Left lung (tissue), 10 donors: Measurements from ENCODE around the gene KAT2B. TPM values are rescaled to one million over a fixed set of nuclear protein-coding genes. Genes with fewer than 3 reads are reported as not detected.

ENCODE experiments used
- ATAC-seq: fragments of 200-7000 bp; cut with Tn5 transposase; one replicate; pipeline ENCODE4 v1.9.1; 2020; ENCODE audit warnings: moderate library complexity
- DNase-seq, 4 donors: peaks; one replicate each; pipeline ENCODE4 v3.0.0-alpha.2; 2013 to 2020
- H3K27ac ChIP-seq, 2 donors: fragments of 200-600 bp; sonication (generic) in 1 of 2; one replicate each; pipeline versions ENCODE4 v1.5.0 to v1.8.0; 2020 to 2021
- H3K27me3 ChIP-seq, 2 donors: fragments of 200-600 bp; sonication (generic) in 1 of 2; one replicate each; pipeline versions ENCODE4 v1.5.0 to v1.8.0; 2020 to 2021
- H3K36me3 ChIP-seq, 2 donors: fragments of 200-600 bp; sonication (generic) in 1 of 2; one replicate each; pipeline versions ENCODE4 v1.5.0 to v1.8.0; 2020 to 2021
- H3K4me1 ChIP-seq, 2 donors: fragments of 200-600 bp; one replicate each; pipeline ENCODE4 v1.8.0; 2021
- H3K4me3 ChIP-seq, 2 donors: fragments of 200-600 bp; sonication (generic) in 1 of 2; one replicate each; pipeline versions ENCODE4 v1.5.0 to v1.8.0; 2020 to 2021; ENCODE audit warnings: mild to moderate bottlenecking in 1 of 2
- H3K9me3 ChIP-seq, 2 donors: fragments of 200-600 bp; sonication (generic) in 1 of 2; one replicate each; pipeline versions ENCODE4 v1.5.0 to v1.8.0; 2020 to 2021
- intact Hi-C, 2 donors: fragments of 100-400 bp; cut with DNase I; formaldehyde crosslinking; loops; one replicate each; pipeline versions ENCODE4 v1.11.2 to v1.14.2; 2022
- polyA plus RNA-seq, 6 donors: library from polyadenylated mRNA; unstranded; fragments of 120-200 nt; gene quantifications; one replicate each; pipeline ENCODE4 v1.2.1, GENCODE V29; 2013; ENCODE audit not compliant: insufficient read length in 6 of 6
- total RNA-seq, 2 donors: library from RNA; stranded (reverse); fragmentation: NEBNext Ultra II Directional; extraction: Animal tissue kit (Norgen Biotek cat#: 25700); gene quantifications; one replicate each; pipeline ENCODE4 v1.2.1, GENCODE V29; 2021
- TF ChIP-seq, protein P1 (sequence below), 2 donors: fragments of 200-600 bp; sonication (generic) in 1 of 2; IDR thresholded peaks; one replicate each; pipeline versions ENCODE4 v1.5.0 to v1.8.0; 2021; ENCODE audit warnings: antibody characterized with exemption in 2 of 2
- donor health status: DM: no; HTN: yes; CAD: no.
- donor health status: DM: no; HTN: no; CAD: no.

Gene KAT2B
- total and polyA plus RNA-seq, 8 donors = 26.1 to 48.0 (median 39.9) TPM

DNA sequence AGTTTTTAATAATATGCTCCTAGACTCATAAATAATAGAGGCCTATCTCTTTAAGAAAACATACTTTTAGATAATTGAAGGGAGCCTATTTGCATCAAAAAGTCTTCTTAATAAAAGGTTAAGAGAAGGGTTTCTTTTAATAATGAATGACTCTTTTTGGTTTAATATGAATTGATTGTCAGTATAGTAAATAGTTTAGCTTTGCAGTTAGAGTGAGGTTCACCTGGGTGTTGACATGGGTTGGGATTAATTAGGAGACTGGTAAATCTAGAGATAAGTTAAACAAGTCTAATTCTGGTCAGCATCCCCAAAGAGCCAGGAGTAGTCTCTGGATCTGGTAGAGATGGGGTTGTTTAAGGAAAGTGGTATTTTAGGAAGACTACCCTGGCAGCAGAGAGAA is 43.0 kb downstream of the KAT2B start:
- DNase-seq (no peak), ATAC-seq (no peak)
- H3K27me3 ChIP-seq = no peaks in the 10 kb centered on the region
- TF ChIP-seq, protein P1, sequence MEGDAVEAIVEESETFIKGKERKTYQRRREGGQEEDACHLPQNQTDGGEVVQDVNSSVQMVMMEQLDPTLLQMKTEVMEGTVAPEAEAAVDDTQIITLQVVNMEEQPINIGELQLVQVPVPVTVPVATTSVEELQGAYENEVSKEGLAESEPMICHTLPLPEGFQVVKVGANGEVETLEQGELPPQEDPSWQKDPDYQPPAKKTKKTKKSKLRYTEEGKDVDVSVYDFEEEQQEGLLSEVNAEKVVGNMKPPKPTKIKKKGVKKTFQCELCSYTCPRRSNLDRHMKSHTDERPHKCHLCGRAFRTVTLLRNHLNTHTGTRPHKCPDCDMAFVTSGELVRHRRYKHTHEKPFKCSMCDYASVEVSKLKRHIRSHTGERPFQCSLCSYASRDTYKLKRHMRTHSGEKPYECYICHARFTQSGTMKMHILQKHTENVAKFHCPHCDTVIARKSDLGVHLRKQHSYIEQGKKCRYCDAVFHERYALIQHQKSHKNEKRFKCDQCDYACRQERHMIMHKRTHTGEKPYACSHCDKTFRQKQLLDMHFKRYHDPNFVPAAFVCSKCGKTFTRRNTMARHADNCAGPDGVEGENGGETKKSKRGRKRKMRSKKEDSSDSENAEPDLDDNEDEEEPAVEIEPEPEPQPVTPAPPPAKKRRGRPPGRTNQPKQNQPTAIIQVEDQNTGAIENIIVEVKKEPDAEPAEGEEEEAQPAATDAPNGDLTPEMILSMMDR (IDR thresholded peaks at IDR 0.05) = no peak
- intact Hi-C loops = no loop called here
- peaks cover 0 to 8% of the 10 kb centered on the region in 2 donors for H3K4me1 ChIP-seq
- no peaks in the 10 kb centered on the region for H3K9me3 ChIP-seq
- no peaks in the 10 kb centered on the region for H3K36me3 ChIP-seq
- H3K27ac ChIP-seq = no peak overlapping the region
- H3K4me3 ChIP-seq = no peak overlapping the region

DNA sequence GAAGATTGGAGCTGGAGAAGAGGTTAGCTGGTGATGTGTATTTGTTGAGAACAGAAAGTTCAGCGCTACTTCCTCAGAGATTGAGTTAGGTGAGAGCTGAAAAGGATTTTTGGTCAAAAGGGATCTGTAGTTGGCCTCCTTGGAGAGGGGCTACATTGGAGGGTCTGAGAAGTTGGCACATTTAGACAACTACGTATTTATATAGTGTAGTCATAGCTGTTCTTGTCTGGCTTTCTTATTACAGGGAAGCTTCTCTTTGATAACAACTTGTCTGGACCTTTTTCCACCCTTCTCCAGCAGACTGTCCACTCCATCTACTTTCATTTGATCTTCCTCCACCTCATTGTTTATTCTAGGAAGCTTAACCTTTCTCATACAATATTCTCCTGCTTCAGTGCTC is 43.7 kb downstream of the KAT2B start:
- Histone ChIP-seq H3K36me3 (no peaks in the 10 kb centered on the region), H3K9me3 (no peaks in the 10 kb centered on the region), H3K27ac (no peak overlapping the region), H3K4me1 (peaks cover 0 to 8% of the 10 kb centered on the region in 2 donors), H3K4me3 (no peak overlapping the region), H3K27me3 (no peaks in the 10 kb centered on the region)
- intact Hi-C loops = no loop called here
- TF ChIP-seq, protein P1 (IDR thresholded peaks at IDR 0.05) = no peak
- no peak for DNase-seq
- no peak for ATAC-seq

- no peak overlapping the region for H3K27ac ChIP-seq
- H3K4me1 ChIP-seq = peaks cover 0 to 8% of the 10 kb centered on the region in 2 donors
- DNase-seq (no peak), ATAC-seq (no peak)
- peaks cover 0 to 16% of the 10 kb centered on the region in 2 donors for H3K9me3 ChIP-seq
- H3K36me3 ChIP-seq = peaks cover 0 to 18% of the 10 kb centered on the region in 2 donors
- H3K4me3 ChIP-seq = no peak overlapping the region
- no peaks in the 10 kb centered on the region for H3K27me3 ChIP-seq
- TF ChIP-seq, protein P1 (IDR thresholded peaks at IDR 0.05) = no peak
- intact Hi-C loops = no loop called here
These were observed 51.2 kb downstream of the KAT2B start for GRCh38 chr3:20091331-20092047.

DNA sequence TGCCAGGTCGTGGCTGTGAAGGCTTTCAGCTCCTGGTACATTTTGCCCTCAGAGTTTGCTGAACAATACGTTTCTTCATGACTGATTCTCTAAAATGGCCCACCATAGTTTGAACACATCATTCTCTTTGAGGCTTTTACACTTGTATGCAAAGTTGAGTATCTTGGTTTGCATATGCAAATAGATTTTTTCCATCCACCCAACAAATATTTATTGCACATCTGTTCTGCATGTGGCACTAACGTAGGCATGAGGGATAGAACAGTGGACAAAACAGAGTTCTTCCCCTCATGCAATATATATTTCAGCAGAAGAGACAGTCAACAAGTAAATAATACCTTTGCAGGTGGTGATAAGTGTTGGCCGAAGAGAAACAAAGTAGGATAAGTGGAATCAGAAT is 55.2 kb downstream of the KAT2B start:
- peaks cover 0 to 1% of the 10 kb centered on the region in 2 donors for H3K9me3 ChIP-seq
- H3K4me3 ChIP-seq = no peak overlapping the region
- no peak for DNase-seq
- TF ChIP-seq, protein P1 (IDR thresholded peaks at IDR 0.05) = no peak
- intact Hi-C loops = no loop called here
- H3K36me3 ChIP-seq = peaks cover 0 to 18% of the 10 kb centered on the region in 2 donors
- no peak overlapping the region for H3K27ac ChIP-seq
- ATAC-seq = no peak
- peaks cover 0 to 10% of the 10 kb centered on the region in 2 donors for H3K4me1 ChIP-seq
- H3K27me3 ChIP-seq = no peaks in the 10 kb centered on the region

DNA sequence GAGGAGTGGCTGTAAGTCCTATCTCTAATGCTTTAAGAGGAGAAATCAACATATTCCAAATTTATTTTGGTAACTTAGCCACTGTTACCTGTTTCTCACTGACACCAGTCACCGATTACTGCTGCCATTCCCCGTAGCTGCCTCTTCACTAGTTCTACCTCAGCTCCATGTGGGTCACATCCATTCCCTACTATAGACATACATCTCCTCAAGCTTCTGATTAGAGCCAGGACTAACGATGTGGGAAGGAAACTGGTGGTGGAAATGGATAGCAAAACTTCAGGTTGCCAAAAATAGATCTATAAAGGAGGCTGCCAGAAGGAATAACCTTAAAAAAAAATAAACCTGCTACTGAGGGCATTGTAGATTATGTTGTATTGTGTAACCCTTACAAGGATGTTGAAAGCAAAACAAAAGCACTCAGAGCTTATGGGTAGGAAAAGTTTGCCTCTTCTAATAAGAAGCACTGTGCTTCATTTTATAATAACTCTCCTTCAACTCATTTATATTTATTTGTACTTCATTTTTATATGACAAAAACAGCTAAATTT is 56.0 kb downstream of the KAT2B start:
- ATAC-seq = peak; percentile 50

More for the DNA sequence above, 56.0 kb downstream of the KAT2B start:
- no peak for DNase-seq
- H3K27ac ChIP-seq = peak overlapping the region in 1 of 2 donors; percentile 41
- H3K9me3 ChIP-seq = no peaks in the 10 kb centered on the region
- TF ChIP-seq, protein P1 (IDR thresholded peaks at IDR 0.05) = no peak
- intact Hi-C loops = no loop called here
- H3K27me3 ChIP-seq = no peaks in the 10 kb centered on the region
- H3K4me1 ChIP-seq = peaks cover 0 to 10% of the 10 kb centered on the region in 2 donors
- H3K36me3 ChIP-seq = peaks cover 0 to 18% of the 10 kb centered on the region in 2 donors
- no peak overlapping the region for H3K4me3 ChIP-seq
